Measurements from ENCODE around the gene ADAMTS17. TPM values are rescaled to one million over a fixed set of nuclear protein-coding genes. Genes with fewer than 3 reads are reported as not detected.

The ADAMTS17 gene
- total RNA-seq, 1 donor from 2014 or later = 0.83 TPM

GRCh38 chr15:100033140-100033857 lies 308.5 kb downstream of the ADAMTS17 start:
- Mint-ChIP-seq H3K27ac (no peak overlapping the region), H3K9me3 (peaks cover 8% of the 10 kb centered on the region), H3K4me1 (ENCODE audit: low read depth) (no peaks in the 10 kb centered on the region), H3K27me3 (ENCODE audit: insufficient read depth) (no peaks in the 10 kb centered on the region), H3K36me3 (ENCODE audit: low read depth) (no peaks in the 10 kb centered on the region), H3K4me3 (no peak overlapping the region)
- intact Hi-C loops (cut with micrococcal nuclease) = no loop called here
- no peak for DNase-seq (ENCODE audit: low spot score)

GRCh38 chr15:100032358-100033085 lies 309.3 kb downstream of the ADAMTS17 start:
- Mint-ChIP-seq H3K4me3 (no peak overlapping the region), H3K4me1 (ENCODE audit: low read depth) (no peaks in the 10 kb centered on the region), H3K36me3 (ENCODE audit: low read depth) (no peaks in the 10 kb centered on the region), H3K27me3 (ENCODE audit: insufficient read depth) (no peaks in the 10 kb centered on the region), H3K9me3 (peaks cover 16% of the 10 kb centered on the region), H3K27ac (no peak overlapping the region)
- intact Hi-C loops (cut with micrococcal nuclease) = no loop called here
- DNase-seq (ENCODE audit: low spot score) = no peak

- Mint-ChIP-seq H3K27ac (no peak overlapping the region), H3K9me3 (peaks cover 23% of the 10 kb centered on the region), H3K4me1 (ENCODE audit: low read depth) (no peaks in the 10 kb centered on the region), H3K27me3 (ENCODE audit: insufficient read depth) (no peaks in the 10 kb centered on the region), H3K4me3 (no peak overlapping the region), H3K36me3 (ENCODE audit: low read depth) (no peaks in the 10 kb centered on the region)
- DNase-seq (ENCODE audit: low spot score) = no peak
- intact Hi-C loops (cut with micrococcal nuclease) = no loop called here
Measured at GRCh38 chr15:100031665-100032357, 310.0 kb downstream of the ADAMTS17 start.

- Mint-ChIP-seq H3K27ac (no peak overlapping the region), H3K4me1 (ENCODE audit: low read depth) (no peaks in the 10 kb centered on the region), H3K36me3 (ENCODE audit: low read depth) (no peaks in the 10 kb centered on the region), H3K4me3 (no peak overlapping the region), H3K27me3 (ENCODE audit: insufficient read depth) (no peaks in the 10 kb centered on the region), H3K9me3 (peaks cover 25% of the 10 kb centered on the region)
- intact Hi-C loops (cut with micrococcal nuclease) = no loop called here
- DNase-seq (ENCODE audit: low spot score) = no peak
Measured at GRCh38 chr15:100030586-100031229, 311.1 kb downstream of the ADAMTS17 start.

- Mint-ChIP-seq H3K4me1 (ENCODE audit: low read depth) (no peaks in the 10 kb centered on the region), H3K36me3 (ENCODE audit: low read depth) (no peaks in the 10 kb centered on the region), H3K9me3 (peaks cover 25% of the 10 kb centered on the region), H3K27me3 (ENCODE audit: insufficient read depth) (no peaks in the 10 kb centered on the region), H3K27ac (no peak overlapping the region), H3K4me3 (no peak overlapping the region)
- intact Hi-C loops (cut with micrococcal nuclease) = no loop called here
- DNase-seq (ENCODE audit: low spot score) = no peak
Measured at GRCh38 chr15:100029868-100030479, 311.8 kb downstream of the ADAMTS17 start.

GRCh38 chr15:100029045-100029444 lies 312.7 kb downstream of the ADAMTS17 start:
- H3K4me1 Mint-ChIP-seq (ENCODE audit: low read depth) = no peaks in the 10 kb centered on the region
- H3K9me3 Mint-ChIP-seq = peaks cover 25% of the 10 kb centered on the region
- no peaks in the 10 kb centered on the region for H3K36me3 Mint-ChIP-seq (ENCODE audit: low read depth)
- no peak overlapping the region for H3K4me3 Mint-ChIP-seq
- H3K27me3 Mint-ChIP-seq (ENCODE audit: insufficient read depth) = no peaks in the 10 kb centered on the region
- H3K27ac Mint-ChIP-seq = no peak overlapping the region
- intact Hi-C loops (cut with micrococcal nuclease) = no loop called here
- no peak for DNase-seq (ENCODE audit: low spot score)

GRCh38 chr15:100026041-100026440 lies 315.7 kb downstream of the ADAMTS17 start:
- Mint-ChIP-seq H3K9me3 (peaks cover 25% of the 10 kb centered on the region), H3K27ac (no peak overlapping the region), H3K4me1 (ENCODE audit: low read depth) (no peaks in the 10 kb centered on the region), H3K36me3 (ENCODE audit: low read depth) (no peaks in the 10 kb centered on the region), H3K27me3 (ENCODE audit: insufficient read depth) (no peaks in the 10 kb centered on the region), H3K4me3 (no peak overlapping the region)
- no peak for DNase-seq (ENCODE audit: low spot score)
- intact Hi-C loops (cut with micrococcal nuclease) = no loop called here

GRCh38 chr15:100022806-100023205 lies 319.0 kb downstream of the ADAMTS17 start:
- no peak overlapping the region for H3K27ac Mint-ChIP-seq
- intact Hi-C loops (cut with micrococcal nuclease) = no loop called here
- H3K27me3 Mint-ChIP-seq (ENCODE audit: insufficient read depth) = no peaks in the 10 kb centered on the region
- no peaks in the 10 kb centered on the region for H3K36me3 Mint-ChIP-seq (ENCODE audit: low read depth)
- DNase-seq (ENCODE audit: low spot score) = no peak
- H3K9me3 Mint-ChIP-seq = peaks cover 12% of the 10 kb centered on the region
- no peaks in the 10 kb centered on the region for H3K4me1 Mint-ChIP-seq (ENCODE audit: low read depth)
- H3K4me3 Mint-ChIP-seq = no peak overlapping the region

- Mint-ChIP-seq H3K27me3 (ENCODE audit: insufficient read depth) (no peaks in the 10 kb centered on the region), H3K36me3 (ENCODE audit: low read depth) (no peaks in the 10 kb centered on the region), H3K9me3 (peaks cover 8% of the 10 kb centered on the region), H3K4me3 (no peak overlapping the region), H3K4me1 (ENCODE audit: low read depth) (no peaks in the 10 kb centered on the region), H3K27ac (no peak overlapping the region)
- DNase-seq (ENCODE audit: low spot score) = no peak
- intact Hi-C loops (cut with micrococcal nuclease) = no loop called here
Measured at GRCh38 chr15:100022391-100022790, 319.4 kb downstream of the ADAMTS17 start.

- H3K36me3 Mint-ChIP-seq (ENCODE audit: low read depth) = no peaks in the 10 kb centered on the region
- intact Hi-C loops (cut with micrococcal nuclease) = no loop called here
- no peak overlapping the region for H3K27ac Mint-ChIP-seq
- peaks cover 1% of the 10 kb centered on the region for H3K9me3 Mint-ChIP-seq
- H3K4me1 Mint-ChIP-seq (ENCODE audit: low read depth) = no peaks in the 10 kb centered on the region
- H3K4me3 Mint-ChIP-seq = no peak overlapping the region
- H3K27me3 Mint-ChIP-seq (ENCODE audit: insufficient read depth) = no peaks in the 10 kb centered on the region
- no peak for DNase-seq (ENCODE audit: low spot score)
Measured at GRCh38 chr15:100021653-100022052, 320.1 kb downstream of the ADAMTS17 start.

GRCh38 chr15:100020614-100021013 lies 321.2 kb downstream of the ADAMTS17 start:
- no peak overlapping the region for H3K27ac Mint-ChIP-seq
- DNase-seq (ENCODE audit: low spot score) = no peak

GRCh38 chr15:100020189-100020588 lies 321.6 kb downstream of the ADAMTS17 start:
- H3K4me3 Mint-ChIP-seq = no peak overlapping the region
- no peaks in the 10 kb centered on the region for H3K4me1 Mint-ChIP-seq (ENCODE audit: low read depth)
- DNase-seq (ENCODE audit: low spot score) = no peak
- no peaks in the 10 kb centered on the region for H3K27me3 Mint-ChIP-seq (ENCODE audit: insufficient read depth)
- intact Hi-C loops (cut with micrococcal nuclease) = no loop called here
- no peaks in the 10 kb centered on the region for H3K9me3 Mint-ChIP-seq
- no peak overlapping the region for H3K27ac Mint-ChIP-seq
- H3K36me3 Mint-ChIP-seq (ENCODE audit: low read depth) = no peaks in the 10 kb centered on the region

More at GRCh38 chr15:100020614-100021013, 321.2 kb downstream of the ADAMTS17 start:
- no peak overlapping the region for H3K4me3 Mint-ChIP-seq
- H3K27me3 Mint-ChIP-seq (ENCODE audit: insufficient read depth) = no peaks in the 10 kb centered on the region
- no peaks in the 10 kb centered on the region for H3K4me1 Mint-ChIP-seq (ENCODE audit: low read depth)
- H3K9me3 Mint-ChIP-seq = no peaks in the 10 kb centered on the region
- no peaks in the 10 kb centered on the region for H3K36me3 Mint-ChIP-seq (ENCODE audit: low read depth)
- intact Hi-C loops (cut with micrococcal nuclease) = no loop called here

Measured in activated T-helper 1 cell treated with anti-CD3 and anti-CD28 coated beads, Interleukin-12 subunit alpha, Interleukin-12 subunit beta, Interleukin-2, Interleukin-4 antibody, amounts not matched to agents 30 ng/mL and 10 ng/mL and 1 ng/mL, durations not matched to agents 14 hours and 24 hours and 36 hours (primary cell).